ENCODE data around the gene TFB2M.
"Not testable (repeated sequence)": the region's sequence is repeated elsewhere in the genome, so short reads cannot be mapped to it uniquely, and the experiment has no call there.

TFB2M gene

DNA sequence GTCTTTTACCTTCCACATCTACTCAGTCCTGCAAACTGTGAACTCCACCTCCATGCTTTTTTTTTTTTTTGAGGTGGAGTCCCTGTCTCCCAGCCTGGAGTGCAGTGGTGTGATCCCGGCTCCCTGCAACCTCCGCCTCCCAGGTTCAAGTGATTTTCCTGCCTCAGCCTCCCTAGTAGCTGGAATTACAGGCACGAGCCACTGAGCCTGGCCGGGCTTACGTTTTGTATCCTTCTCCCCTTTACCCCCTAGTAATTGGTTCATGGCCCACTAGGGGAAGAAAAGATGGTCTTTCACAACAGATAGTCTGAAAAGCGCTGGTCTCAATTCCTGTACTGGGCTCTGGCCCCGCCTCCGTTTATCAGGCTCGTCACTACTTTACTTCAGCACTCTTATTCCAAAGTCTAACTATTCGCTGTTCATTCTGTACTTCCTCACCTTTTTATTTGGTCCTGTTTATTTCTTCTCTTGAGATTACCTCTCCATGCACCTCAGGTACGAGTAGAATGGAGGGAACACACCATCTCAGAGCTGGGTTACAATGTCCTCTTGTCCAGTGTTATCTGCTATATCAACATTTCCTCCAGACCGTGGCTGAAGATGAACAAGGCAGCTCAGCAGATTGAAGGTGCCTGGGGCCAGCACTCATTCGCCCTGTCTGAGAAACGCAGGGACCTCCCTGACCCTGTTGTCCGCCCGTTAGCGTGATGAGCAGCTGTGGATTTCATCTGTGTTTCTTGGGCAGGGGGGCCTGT, 16.4 kb upstream of the TFB2M start:
- no peak for DNase-seq

DNA sequence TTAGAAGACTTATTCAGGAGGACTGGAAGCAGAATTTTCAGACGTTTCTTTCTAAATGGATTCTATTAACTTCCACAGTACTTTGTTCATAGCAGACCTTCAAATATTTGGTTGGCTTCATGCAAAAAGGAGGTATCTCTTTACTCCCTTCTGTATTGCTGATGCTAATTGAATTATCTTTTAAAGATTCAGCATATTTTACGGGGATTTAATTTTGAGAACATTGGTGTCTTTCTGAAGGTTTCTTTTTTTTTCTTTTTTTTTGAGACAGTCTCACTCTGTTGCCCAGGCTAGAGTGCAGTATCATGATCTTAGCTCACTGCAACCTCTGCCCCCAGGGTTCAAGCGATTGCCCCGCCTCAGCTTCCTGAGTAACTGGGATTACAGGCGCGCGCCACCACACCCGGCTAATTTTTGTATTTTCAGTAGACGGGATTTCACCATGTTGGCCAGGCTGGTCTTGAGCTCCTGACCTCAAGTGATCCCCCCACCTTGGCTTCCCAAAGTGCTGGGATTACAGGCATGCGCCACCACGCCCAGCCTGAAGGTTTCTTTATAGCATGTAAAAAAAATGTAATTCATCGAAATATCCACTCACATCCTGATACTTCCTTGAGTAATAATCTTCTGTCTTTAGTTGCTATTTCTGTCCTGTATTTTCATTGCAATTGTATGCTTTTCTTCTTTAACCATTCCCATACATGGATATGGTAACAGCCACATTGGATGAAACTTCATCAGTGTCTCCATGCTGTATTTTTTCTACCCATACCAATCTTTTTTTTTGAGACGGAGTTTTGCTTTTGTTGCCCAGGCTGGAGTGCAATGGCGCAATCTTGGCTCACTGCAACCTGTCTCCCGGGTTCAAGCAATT, 14.7 kb upstream of the TFB2M start:
- DNase-seq: no peak

DNA sequence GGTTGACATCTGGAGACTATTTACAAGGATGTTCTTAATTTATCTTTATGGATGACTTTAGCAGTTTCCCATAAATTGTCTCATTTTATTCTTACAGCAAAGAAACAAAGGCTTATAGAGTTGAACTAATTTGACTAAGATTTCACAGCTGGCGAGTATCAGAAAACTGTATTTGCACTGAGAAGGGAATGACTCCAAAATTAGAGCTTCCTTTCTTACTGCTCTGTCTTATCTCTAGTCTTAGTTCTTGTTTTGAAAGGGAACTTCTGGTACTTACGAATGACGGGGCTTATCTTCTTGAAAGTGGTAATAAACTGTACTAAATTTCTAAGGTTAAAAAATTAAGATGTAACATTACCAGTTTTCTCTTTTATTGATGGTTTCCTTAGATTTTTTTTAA, 13.8 kb upstream of the TFB2M start:
- no peak for DNase-seq

DNA sequence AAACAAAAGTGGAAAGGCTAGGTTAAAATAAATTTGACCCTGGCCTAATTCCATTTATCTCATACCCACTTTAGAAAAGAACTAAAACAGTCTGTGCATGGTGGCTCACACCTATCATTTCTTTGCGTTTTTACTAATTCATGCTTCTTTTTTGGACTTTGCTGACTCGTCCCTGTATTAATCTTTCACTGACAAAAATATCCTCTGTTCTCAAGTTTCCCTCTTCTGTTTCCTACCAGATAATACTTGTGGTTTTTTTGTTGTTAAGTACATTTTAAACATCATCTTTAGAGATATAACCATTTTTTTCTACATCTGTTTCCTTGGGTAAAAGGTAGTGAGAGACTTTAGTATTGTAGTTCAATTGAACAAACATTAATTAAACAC, 11.7 kb upstream of the TFB2M start:
- DNase-seq: no peak

DNA sequence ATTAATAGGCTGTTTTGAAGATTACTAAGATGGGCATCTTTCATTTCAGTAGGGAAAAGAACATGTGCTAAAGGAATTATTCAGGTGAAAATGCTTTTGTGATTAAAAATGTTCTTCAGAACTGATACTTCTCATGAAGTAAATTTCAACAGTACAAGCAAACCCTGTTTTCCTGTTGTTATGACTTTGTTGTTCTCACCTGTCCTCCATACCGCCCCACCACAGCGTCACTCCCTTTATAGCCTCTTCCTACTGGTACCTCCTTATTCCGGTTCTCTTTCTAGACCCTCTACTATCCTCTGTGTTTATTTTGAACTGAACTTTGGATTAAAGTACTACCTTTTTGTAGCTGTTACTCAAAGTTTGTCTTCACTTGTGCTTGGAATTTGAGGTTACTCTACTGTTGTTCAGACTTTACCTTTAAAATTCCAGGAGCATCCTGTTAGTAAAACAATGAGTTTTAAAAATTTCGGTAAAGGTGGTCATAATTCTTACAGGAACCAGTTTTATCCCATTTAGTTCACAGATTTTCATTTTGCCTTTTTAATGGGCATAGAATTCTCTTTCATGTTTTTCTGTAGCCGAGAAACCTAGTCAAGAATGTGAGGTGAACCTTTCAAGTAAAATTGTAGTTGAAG, 11.1 kb upstream of the TFB2M start:
- DNase-seq: no peak

DNA sequence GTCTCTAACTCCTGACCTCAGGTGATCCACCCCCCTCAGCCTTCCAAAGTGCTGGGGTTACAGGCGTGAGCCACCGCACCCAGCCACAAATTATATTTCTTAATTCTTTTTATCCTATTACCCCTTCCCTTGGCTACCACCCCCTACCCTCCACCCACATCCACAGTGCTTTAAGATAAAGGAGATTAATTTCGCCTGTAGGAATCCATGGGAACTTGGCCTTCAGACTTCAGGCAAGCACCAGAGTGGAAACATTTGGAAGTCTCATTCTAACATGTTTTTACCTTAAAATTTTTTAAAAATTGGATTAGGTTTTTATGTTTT, 10.6 kb upstream of the TFB2M start:
- no peak for DNase-seq

DNA sequence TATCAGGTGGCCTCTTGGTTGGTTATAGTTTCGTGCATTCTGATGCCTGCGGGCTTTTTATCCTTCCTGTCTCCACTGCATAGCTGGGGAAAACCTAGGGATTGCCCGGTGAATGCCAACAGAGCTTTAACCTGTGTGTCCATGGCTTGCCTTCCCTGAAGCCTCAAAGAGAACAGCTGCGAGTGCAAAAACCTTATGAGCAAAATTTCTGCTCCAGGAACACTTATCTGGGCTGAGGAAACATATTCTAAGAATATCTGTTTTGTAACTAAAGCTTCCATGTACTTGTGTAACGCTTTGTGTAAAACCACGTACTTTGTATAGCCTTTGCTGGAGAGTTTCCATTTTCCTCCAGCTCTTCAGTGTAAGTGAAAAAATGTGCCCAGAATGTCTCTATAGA, 7.4 kb upstream of the TFB2M start:
- no peak for DNase-seq

DNA sequence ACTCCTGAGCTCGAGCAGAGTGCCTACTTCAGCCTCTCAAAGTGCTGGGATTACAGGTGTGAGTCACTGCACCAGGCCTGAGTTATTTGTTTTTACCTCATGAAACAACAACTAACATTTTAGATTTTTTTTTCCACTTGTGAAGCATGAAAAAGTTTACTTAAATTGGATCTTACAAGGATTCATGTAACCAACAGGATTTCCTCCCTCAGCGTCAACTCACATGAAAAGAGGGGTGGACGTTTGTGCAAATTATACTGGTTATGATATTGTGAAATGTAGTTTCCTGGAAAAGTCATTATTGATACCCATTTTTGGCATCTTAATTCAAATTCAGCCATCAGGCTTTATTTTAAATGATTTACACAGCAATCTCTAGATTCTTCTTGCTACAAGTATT, 6.7 kb upstream of the TFB2M start:
- DNase-seq: no peak

DNA sequence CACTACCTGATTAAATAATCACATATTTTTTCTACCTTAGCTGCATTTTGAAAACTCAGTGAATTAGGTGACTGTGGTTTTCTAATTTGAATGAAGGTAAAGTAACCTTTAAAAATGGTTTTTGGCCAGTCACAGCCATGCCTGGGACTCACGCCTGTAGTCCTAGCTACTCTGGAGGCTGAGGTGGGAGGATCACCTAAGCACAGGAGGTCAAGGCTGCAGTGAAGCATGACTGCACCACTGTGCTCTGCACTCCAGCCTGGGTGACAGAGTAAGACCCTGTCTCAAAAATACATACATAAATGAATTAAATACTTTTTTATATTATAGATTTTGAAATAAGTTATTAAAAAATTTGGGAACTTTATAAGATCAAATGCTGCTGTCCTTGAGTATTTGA, 5.9 kb upstream of the TFB2M start:
- no peak for DNase-seq

DNA sequence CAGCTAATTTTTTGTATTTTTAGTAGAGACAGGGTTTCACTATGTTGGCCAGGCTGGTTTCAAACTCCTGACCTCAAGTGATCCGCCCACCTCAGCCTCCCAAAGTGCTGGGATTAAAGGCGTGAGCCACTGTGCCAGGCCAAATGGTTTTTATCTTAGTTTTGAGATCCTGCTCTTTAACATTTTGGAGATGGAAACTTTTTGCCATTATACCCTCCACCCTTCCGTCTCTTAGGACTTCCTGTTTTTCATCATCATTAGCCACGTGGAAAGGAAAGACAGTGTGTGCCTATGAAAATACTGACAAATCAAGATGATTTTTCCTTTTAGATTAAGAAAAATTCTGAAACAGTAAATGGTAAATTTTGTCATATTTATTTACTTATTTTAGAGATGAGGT, 5.2 kb upstream of the TFB2M start:
- DNase-seq: not testable (repeated sequence)

DNA sequence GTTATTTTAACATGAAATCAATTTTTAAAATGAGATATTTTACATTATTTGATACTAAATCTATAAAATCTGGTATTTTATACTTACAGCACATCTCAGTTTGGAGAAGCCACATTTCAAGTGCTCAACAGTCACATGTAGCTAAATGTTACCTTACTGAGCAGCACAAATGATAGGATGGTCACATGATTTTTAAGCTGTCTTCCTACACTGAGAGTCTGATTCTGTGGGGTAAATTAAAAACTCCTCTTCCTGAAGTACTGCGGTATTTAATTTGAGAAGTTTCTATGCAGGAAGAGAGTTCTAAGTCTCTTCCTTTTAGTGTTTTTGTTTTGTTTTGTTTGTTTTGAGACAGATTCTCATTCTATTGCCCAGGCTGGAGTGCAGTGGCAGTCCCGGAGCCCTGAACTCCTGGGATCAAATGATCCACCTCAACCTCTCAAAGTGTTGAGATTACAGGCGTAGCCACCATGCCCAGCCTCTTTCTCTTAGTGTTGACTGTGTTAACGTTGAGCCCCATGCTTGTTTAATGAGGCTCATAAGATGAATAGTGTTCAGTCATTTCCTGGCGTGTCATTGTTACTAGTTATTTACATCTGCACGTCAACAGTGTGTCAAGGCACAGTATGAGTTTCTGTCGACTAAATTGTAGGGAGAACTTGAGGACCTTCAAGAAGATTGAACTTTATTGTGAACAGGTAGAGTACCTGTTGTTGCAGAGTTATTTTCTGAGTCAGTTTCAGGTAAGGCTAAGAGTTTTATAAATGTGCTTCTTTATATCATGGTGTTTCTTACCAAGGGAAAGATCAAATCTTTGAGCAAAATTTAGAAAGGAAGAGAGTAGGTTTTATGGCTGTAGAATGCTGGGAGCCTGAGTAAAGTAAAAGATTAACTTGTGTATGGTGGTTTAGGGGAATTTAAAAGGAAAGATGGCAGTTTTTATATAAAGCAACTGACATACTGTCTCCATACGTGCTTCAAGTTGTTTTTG, 3.5 kb upstream of the TFB2M start:
- DNase-seq: no peak

DNA sequence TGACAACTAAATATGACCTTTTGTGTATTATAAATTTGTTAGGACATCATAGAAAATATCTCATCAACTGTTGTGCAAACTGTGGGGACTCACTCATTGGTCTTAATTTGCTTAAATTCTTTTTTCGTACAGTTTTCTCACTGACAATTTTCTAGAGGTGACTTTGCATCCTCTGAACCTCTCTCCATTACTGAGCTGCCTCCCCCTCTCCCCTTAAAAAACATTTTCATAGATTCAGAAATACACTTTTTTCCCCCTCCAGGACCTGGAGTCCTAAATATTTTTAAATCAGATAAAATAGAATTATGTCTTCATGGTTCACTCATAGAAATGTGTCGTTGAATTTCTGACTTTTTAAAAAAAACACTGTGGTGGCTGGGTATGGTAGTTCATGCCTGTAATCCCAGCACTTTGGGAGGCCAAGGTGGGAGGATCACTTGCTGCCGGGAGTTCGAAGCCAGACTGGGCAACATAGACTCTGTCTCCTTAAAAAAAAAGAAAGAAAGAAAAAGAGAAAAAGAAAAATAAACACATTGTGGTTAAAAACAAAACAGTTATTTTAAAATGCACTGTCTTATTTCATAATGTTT, 1.7 kb upstream of the TFB2M start:
- DNase-seq: no peak

DNA sequence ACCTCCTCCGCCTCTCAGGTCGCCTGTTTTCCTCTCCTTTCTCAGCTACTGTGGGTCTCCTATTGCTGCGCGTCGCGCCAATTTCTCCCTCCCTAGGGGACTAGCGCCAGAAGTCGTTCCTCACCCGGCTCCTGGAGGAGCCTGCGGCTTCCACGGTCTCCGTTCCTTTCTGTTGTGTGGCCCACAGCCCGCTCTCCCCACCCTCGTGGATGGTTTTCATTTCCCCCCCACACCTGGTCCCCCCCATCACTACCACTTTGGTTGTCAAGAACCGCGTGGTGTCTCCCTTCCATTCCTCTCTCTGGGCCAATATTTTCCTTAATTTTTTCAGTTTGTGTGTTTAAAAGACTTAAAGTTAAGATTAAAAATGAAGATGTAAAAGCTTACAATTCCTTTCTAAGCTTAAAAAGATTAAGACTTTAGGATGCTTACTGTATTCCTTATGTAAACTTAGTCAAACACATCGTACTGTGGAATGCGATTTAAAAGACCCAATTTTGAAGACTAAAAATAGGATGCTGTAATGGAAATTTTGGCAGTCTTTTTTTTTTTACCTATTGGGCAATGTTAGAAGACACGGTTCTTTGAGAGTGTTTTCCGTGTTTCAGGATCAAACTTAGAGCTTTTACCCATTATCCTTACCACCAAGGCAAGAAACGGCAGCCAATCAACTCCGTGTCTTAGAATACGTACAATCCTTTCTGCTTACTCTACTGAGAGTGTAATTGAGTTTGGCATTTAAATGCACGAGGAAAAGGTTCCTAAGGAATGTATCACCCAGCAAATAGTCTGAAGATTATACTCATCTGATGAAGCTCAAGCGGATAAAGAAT, 968 bp upstream of the TFB2M start:
- DNase-seq: peak; percentile 12

DNA sequence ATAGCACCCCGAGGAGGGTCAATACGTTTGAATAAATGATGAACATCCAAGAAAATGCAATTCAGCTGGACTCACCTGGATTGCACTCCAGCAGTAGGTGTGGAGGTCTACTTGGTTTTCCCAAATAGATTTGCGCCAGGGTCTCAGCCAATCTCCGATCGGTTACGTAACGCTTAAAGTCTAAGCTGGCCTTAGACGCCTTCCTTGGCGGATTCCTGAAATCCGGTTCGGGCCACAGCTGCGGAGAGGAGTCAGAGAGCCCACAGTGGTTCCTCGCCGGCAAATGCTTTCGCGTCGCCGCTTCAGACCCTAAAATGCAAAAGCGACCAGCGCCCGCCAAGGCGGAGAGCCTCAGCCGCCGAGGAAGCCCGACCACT, 322 bp downstream of the TFB2M start:
- DNase-seq: no peak

DNA sequence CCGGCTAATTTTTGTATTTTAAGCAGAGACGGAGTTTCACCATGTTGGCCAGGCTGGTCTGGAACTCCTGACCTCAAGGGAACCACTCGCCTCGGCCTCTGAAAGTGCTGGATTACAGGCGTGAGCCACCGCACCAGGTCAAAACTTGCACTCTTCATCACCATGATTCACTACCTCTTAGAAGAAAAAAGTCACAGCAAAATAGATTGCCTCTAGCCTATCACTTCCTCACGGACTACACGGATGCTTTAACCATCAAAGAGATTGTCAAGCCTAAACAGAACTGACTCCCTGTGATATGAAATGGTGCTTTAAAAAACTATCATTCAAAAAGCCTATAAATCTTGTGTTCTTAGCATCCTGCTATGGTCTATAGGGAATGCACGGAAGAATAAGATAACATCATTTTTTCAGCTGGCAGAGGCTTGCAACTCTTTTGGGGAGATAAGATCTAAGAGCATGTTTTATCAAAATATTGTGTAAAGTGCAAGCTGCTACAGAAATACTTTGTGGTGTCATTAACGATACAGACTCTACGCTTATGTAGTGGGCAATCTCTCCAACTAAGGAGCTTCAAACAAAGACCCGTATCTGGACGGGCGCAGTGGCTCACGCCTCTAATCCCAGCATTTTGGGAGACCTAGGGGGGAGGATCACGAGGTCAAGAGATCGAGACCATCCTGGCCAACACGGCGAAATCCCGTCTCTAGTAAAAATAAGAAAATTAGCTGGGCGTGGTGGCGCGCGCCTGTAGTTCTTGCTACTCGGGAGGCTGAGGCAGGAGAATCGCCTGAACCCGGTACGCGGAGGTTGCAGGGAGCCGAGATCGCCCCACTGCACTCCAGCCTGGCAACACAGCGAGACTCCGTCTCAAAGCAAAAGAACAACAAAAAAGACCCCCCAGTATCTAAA, 966 bp downstream of the TFB2M start:
- no peak for DNase-seq

DNA sequence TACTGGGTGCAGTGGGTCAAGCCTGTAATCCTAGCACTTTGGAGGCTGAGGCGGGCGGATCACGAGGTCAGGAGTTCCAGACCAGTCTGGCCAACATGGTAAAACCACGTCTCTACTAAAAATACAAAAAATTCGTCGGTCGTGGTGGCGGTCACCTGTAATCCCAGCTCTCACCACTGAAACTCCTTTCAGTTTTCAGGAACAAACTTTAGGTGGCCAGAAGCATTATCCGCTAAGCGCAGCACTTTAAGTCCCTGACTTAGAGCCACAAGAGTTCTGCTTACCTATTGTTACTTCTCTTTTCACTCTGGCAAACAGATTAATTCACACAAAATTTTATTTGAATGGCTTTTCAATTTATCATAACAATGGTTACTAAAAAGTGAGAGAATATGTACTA, 5.2 kb downstream of the TFB2M start:
- not testable (repeated sequence) for DNase-seq

DNA sequence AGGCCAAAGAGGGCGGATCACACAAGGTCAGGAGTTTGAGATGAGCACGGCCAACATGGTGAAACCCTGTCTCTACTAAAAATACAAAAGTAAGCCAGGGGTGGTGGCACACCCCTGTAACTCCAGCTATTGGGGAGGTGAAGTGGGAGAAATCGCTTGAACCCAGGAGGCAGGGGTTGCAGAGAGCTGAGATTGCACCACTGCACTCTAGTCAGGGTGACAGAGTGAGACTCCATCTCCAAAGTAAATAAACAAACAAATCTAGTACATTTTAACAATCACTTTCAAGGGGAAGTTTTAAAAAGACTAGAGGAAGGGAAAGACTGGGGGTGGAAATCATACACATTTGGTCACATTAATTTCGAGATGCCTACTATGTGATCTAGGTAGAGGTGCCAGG, 6.8 kb downstream of the TFB2M start:
- DNase-seq: no peak

DNA sequence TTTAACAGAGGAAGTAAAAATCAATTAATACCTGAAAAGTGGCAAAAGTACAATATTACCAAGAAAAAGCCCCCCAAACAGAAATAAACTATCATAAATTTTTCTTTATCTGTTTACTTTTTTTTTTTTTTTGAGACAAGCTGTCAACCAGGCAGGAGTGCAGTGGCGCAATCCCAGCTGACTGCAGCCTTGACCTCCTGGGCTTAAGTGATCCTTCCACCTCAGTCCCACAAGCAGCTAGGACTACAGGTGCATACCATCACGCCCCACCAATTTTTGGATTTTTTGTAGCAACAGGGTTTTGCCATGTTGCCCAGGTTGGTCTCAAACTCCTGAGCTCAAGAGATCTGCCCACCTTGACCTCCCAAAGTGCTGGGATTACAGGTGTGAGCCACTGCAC, 8.0 kb downstream of the TFB2M start:
- DNase-seq: no peak

DNA sequence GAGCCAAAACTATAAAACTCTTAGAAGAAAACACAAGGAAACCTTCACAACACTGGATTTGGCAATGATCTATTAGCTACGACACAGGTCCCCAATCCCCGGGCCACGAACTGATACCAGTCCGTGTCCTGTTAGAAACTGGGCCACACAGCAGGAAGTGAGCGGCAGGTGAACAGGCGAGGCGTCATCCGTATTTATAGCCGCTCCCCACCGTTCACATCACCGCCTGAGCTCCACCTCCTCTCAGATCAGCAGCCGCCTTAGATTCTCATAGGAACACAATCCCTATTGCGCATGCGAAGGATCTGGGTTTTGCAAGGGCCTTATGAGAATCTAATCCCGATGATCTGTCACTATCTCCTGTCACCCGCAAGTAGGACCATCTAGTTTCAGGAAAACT, 11.9 kb downstream of the TFB2M start:
- no peak for DNase-seq

DNA sequence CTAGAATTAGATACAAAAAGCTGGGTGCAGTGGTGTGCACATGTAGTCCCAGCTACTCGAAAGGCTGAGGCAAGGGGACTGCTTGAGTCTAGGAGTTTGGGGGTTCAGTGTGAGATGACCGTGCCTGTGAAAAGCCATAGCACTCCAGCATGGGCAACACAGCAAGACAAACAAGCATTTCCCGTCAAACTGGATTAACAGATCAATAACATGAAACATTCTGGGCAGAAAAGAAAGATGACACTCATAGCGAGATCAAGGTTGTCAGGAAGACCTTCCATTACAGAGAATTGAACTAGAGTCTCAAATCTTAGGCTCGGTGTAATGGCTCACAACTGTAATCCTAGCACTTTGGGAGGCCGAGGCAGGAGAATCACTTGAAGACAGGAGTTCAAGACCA, 14.0 kb downstream of the TFB2M start:
- no peak for DNase-seq

DNA sequence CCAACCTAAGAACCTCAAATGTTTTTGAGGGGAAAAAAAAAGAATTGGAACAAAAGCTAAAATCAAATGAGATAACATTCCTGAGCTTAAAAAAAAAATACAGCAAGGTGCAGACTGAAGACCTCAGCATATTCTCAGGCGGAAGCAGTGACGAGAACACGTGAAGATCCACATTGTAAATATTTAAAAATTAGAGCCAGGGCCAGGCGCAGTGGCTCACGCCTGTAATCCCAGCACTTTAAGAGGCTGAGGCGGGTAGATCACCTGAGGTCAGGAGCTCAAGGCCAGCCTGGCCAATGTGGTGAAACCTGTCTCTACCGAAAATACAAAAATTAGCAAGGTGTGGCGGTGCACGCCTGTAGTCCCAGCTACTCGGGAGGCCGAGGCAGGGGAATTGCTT, 15.7 kb downstream of the TFB2M start:
- no peak for DNase-seq
